Measurements from ENCODE around the gene ARID1B.

The ARID1B gene

GRCh38 chr6:156857573-156857972 is 80.4 kb downstream of the ARID1B start:
- Histone ChIP-seq H3K4me1 (ENCODE audit: control insufficient read depth in 2 of 2, insufficient read depth in 1 of 2, low read depth in 1 of 2, low read length in 2 of 2) (peaks cover 0 to 4% of the 10 kb centered on the region in 2 donors), H3K27ac (replicated peaks; ENCODE audit: low read length) (no peak overlapping the region), H3K14ac (ENCODE audit: low read length) (no peak overlapping the region), H4K8ac (ENCODE audit: low read depth, low read length) (no peak overlapping the region), H2AFZ (ENCODE audit: low read length) (no peak overlapping the region), H3K18ac (ENCODE audit: low read length) (no peak overlapping the region), H3K4ac (ENCODE audit: low read length) (no peak overlapping the region), H2AK5ac (ENCODE audit: low read depth, low read length) (no peak overlapping the region), H3K4me3 (ENCODE audit: low read length in 2 of 2) (no peak overlapping the region), H2BK15ac (ENCODE audit: low read length) (no peak overlapping the region), H4K91ac (ENCODE audit: low read depth, low read length, poor library complexity) (no peak overlapping the region), H3K9ac (ENCODE audit: low read depth, low read length, poor library complexity) (no peak overlapping the region), H2BK5ac (ENCODE audit: low read length) (no peak overlapping the region), H3K27me3 (ENCODE audit: control insufficient read depth in 3 of 3, insufficient read depth in 3 of 3, low read depth in 1 of 3, low read length in 3 of 3) (no peaks in the 10 kb centered on the region), H2BK120ac (ENCODE audit: low read depth, low read length) (no peak overlapping the region), H3K23ac (ENCODE audit: low read depth, low read length, poor library complexity) (no peak overlapping the region), H3K36me3 (replicated peaks in 1 of 2; ENCODE audit: control insufficient read depth in 2 of 2, insufficient read depth in 2 of 2, low read length in 2 of 2) (no peaks in the 10 kb centered on the region), H3K79me1 (ENCODE audit: low read depth, low read length) (peaks cover 7% of the 10 kb centered on the region), H3K9me3 (replicated peaks in 1 of 2; ENCODE audit: control insufficient read depth in 2 of 2, insufficient read depth in 1 of 2, low read depth in 1 of 2, low read length in 2 of 2) (no peaks in the 10 kb centered on the region), H3K4me2 (ENCODE audit: insufficient read depth, low read length, poor library complexity, severe bottlenecking) (no peak overlapping the region), H2BK12ac (ENCODE audit: low read length) (no peak overlapping the region)
- no peak for DNase-seq (ENCODE audit: low spot score)
- no CpG with 5 or more reads among the region's 2 CpGs for WGBS, 2 donors (ENCODE audit: extremely low coverage in 2 of 2, insufficient read length in 2 of 2, insufficient replicate concordance in 1 of 2)

GRCh38 chr6:156859686-156860085 is 82.5 kb downstream of the ARID1B start:
- Histone ChIP-seq H3K9ac (ENCODE audit: low read depth, low read length, poor library complexity) (no peak overlapping the region), H3K4ac (ENCODE audit: low read length) (no peak overlapping the region), H3K27ac (replicated peaks; ENCODE audit: low read length) (no peak overlapping the region), H3K36me3 (replicated peaks in 1 of 2; ENCODE audit: control insufficient read depth in 2 of 2, insufficient read depth in 2 of 2, low read length in 2 of 2) (no peaks in the 10 kb centered on the region), H2BK12ac (ENCODE audit: low read length) (no peak overlapping the region), H2BK5ac (ENCODE audit: low read length) (no peak overlapping the region), H3K4me1 (ENCODE audit: control insufficient read depth in 2 of 2, insufficient read depth in 1 of 2, low read depth in 1 of 2, low read length in 2 of 2) (peaks cover 0 to 2% of the 10 kb centered on the region in 2 donors), H3K4me3 (ENCODE audit: low read length in 2 of 2) (no peak overlapping the region), H3K9me3 (replicated peaks in 1 of 2; ENCODE audit: control insufficient read depth in 2 of 2, insufficient read depth in 1 of 2, low read depth in 1 of 2, low read length in 2 of 2) (no peaks in the 10 kb centered on the region), H4K8ac (ENCODE audit: low read depth, low read length) (no peak overlapping the region), H3K79me1 (ENCODE audit: low read depth, low read length) (peaks cover 9% of the 10 kb centered on the region), H4K91ac (ENCODE audit: low read depth, low read length, poor library complexity) (no peak overlapping the region), H2BK120ac (ENCODE audit: low read depth, low read length) (no peak overlapping the region), H3K4me2 (ENCODE audit: insufficient read depth, low read length, poor library complexity, severe bottlenecking) (no peak overlapping the region), H2AK5ac (ENCODE audit: low read depth, low read length) (no peak overlapping the region), H3K27me3 (ENCODE audit: control insufficient read depth in 3 of 3, insufficient read depth in 3 of 3, low read depth in 1 of 3, low read length in 3 of 3) (no peaks in the 10 kb centered on the region), H2AFZ (ENCODE audit: low read length) (no peak overlapping the region), H3K18ac (ENCODE audit: low read length) (no peak overlapping the region), H3K23ac (ENCODE audit: low read depth, low read length, poor library complexity) (no peak overlapping the region), H2BK15ac (ENCODE audit: low read length) (no peak overlapping the region), H3K14ac (ENCODE audit: low read length) (no peak overlapping the region)
- no CpG with 5 or more reads among the region's 1 CpG for WGBS, 2 donors (ENCODE audit: extremely low coverage in 2 of 2, insufficient read length in 2 of 2, insufficient replicate concordance in 1 of 2)
- no peak for DNase-seq (ENCODE audit: low spot score)

- peaks cover 6% of the 10 kb centered on the region for H3K79me1 ChIP-seq (ENCODE audit: low read depth, low read length)
- no peak overlapping the region for H4K91ac ChIP-seq (ENCODE audit: low read depth, low read length, poor library complexity)
Measured at GRCh38 chr6:156862711-156863110, 85.5 kb downstream of the ARID1B start.

GRCh38 chr6:156863504-156863903 is 86.3 kb downstream of the ARID1B start:
- Histone ChIP-seq H3K4me3 (ENCODE audit: low read length in 2 of 2) (no peak overlapping the region), H2BK120ac (ENCODE audit: low read depth, low read length) (no peak overlapping the region), H3K36me3 (replicated peaks in 1 of 2; ENCODE audit: control insufficient read depth in 2 of 2, insufficient read depth in 2 of 2, low read length in 2 of 2) (no peaks in the 10 kb centered on the region), H3K27me3 (ENCODE audit: control insufficient read depth in 3 of 3, insufficient read depth in 3 of 3, low read depth in 1 of 3, low read length in 3 of 3) (no peaks in the 10 kb centered on the region), H3K79me1 (ENCODE audit: low read depth, low read length) (peaks cover 6% of the 10 kb centered on the region), H2AK5ac (ENCODE audit: low read depth, low read length) (no peak overlapping the region), H2BK12ac (ENCODE audit: low read length) (no peak overlapping the region), H3K4me1 (ENCODE audit: control insufficient read depth in 2 of 2, insufficient read depth in 1 of 2, low read depth in 1 of 2, low read length in 2 of 2) (peaks cover 0 to 2% of the 10 kb centered on the region in 2 donors), H3K9me3 (replicated peaks in 1 of 2; ENCODE audit: control insufficient read depth in 2 of 2, insufficient read depth in 1 of 2, low read depth in 1 of 2, low read length in 2 of 2) (no peaks in the 10 kb centered on the region), H4K8ac (ENCODE audit: low read depth, low read length) (no peak overlapping the region), H3K14ac (ENCODE audit: low read length) (no peak overlapping the region), H3K27ac (replicated peaks; ENCODE audit: low read length) (no peak overlapping the region), H3K18ac (ENCODE audit: low read length) (no peak overlapping the region), H4K91ac (ENCODE audit: low read depth, low read length, poor library complexity) (no peak overlapping the region), H3K4me2 (ENCODE audit: insufficient read depth, low read length, poor library complexity, severe bottlenecking) (no peak overlapping the region), H3K9ac (ENCODE audit: low read depth, low read length, poor library complexity) (no peak overlapping the region), H2BK15ac (ENCODE audit: low read length) (no peak overlapping the region), H2AFZ (ENCODE audit: low read length) (no peak overlapping the region), H3K23ac (ENCODE audit: low read depth, low read length, poor library complexity) (no peak overlapping the region), H2BK5ac (ENCODE audit: low read length) (no peak overlapping the region), H3K4ac (ENCODE audit: low read length) (no peak overlapping the region)
- DNase-seq (ENCODE audit: low spot score), result no peak

More at GRCh38 chr6:156862711-156863110, 85.5 kb downstream of the ARID1B start:
- Histone ChIP-seq H3K27ac (replicated peaks; ENCODE audit: low read length) (no peak overlapping the region), H3K9ac (ENCODE audit: low read depth, low read length, poor library complexity) (no peak overlapping the region), H3K23ac (ENCODE audit: low read depth, low read length, poor library complexity) (no peak overlapping the region), H3K18ac (ENCODE audit: low read length) (no peak overlapping the region), H3K14ac (ENCODE audit: low read length) (no peak overlapping the region), H4K8ac (ENCODE audit: low read depth, low read length) (no peak overlapping the region), H3K27me3 (ENCODE audit: control insufficient read depth in 3 of 3, insufficient read depth in 3 of 3, low read depth in 1 of 3, low read length in 3 of 3) (no peaks in the 10 kb centered on the region), H3K4ac (ENCODE audit: low read length) (no peak overlapping the region), H2BK15ac (ENCODE audit: low read length) (no peak overlapping the region), H2BK12ac (ENCODE audit: low read length) (no peak overlapping the region), H3K4me3 (ENCODE audit: low read length in 2 of 2) (no peak overlapping the region), H3K9me3 (replicated peaks in 1 of 2; ENCODE audit: control insufficient read depth in 2 of 2, insufficient read depth in 1 of 2, low read depth in 1 of 2, low read length in 2 of 2) (no peaks in the 10 kb centered on the region), H3K4me1 (ENCODE audit: control insufficient read depth in 2 of 2, insufficient read depth in 1 of 2, low read depth in 1 of 2, low read length in 2 of 2) (peaks cover 0 to 2% of the 10 kb centered on the region in 2 donors), H3K36me3 (replicated peaks in 1 of 2; ENCODE audit: control insufficient read depth in 2 of 2, insufficient read depth in 2 of 2, low read length in 2 of 2) (no peaks in the 10 kb centered on the region), H2BK120ac (ENCODE audit: low read depth, low read length) (no peak overlapping the region), H2BK5ac (ENCODE audit: low read length) (no peak overlapping the region), H3K4me2 (ENCODE audit: insufficient read depth, low read length, poor library complexity, severe bottlenecking) (no peak overlapping the region), H2AK5ac (ENCODE audit: low read depth, low read length) (no peak overlapping the region), H2AFZ (ENCODE audit: low read length) (no peak overlapping the region)
- WGBS, 2 donors (ENCODE audit: extremely low coverage in 2 of 2, insufficient read length in 2 of 2, insufficient replicate concordance in 1 of 2), result no CpG with 5 or more reads among the region's 7 CpGs
- DNase-seq (ENCODE audit: low spot score), result no peak
